ENCODE measurements around the gene VIT. TPM values are rescaled to one million over a fixed set of nuclear protein-coding genes. Genes with fewer than 3 reads are reported as not detected.

Gene VIT
- total and polyA plus RNA-seq, 4 donors: 0.07 to 0.17 (median 0.09) TPM; not detected in 1

GRCh38 chr2:36800381-36800780, 103.9 kb downstream of the VIT start:
- H3K36me3 ChIP-seq (ENCODE audit: control insufficient read depth in 4 of 4, insufficient read depth in 3 of 4, low read depth in 1 of 4, low read length in 3 of 4): no peaks in the 10 kb centered on the region

GRCh38 chr2:36801088-36801487, 104.6 kb downstream of the VIT start:
- Histone ChIP-seq H3K4me1 (ENCODE audit: control insufficient read depth in 4 of 4, insufficient read depth in 4 of 4, low read length in 3 of 4) (no peaks in the 10 kb centered on the region), H3K27ac (ENCODE audit: low read depth in 1 of 2, low read length in 2 of 2) (no peak overlapping the region), H3K36me3 (ENCODE audit: control insufficient read depth in 4 of 4, insufficient read depth in 3 of 4, low read depth in 1 of 4, low read length in 3 of 4) (no peaks in the 10 kb centered on the region), H3K27me3 (ENCODE audit: control insufficient read depth in 4 of 4, insufficient read depth in 4 of 4, low read length in 3 of 4) (peaks cover 0 to 4% (median 0%) of the 10 kb centered on the region in 4 donors), H3K9me3 (ENCODE audit: control insufficient read depth in 4 of 4, low read length in 3 of 4) (no peaks in the 10 kb centered on the region), H3K9ac (ENCODE audit: low read depth in 1 of 2, low read length in 2 of 2) (no peak overlapping the region), H3K4me3 (ENCODE audit: low read depth in 1 of 3, low read length in 3 of 3) (no peak overlapping the region)
- DNase-seq (ENCODE audit: low spot score): no peak
- WGBS: 88% methylated on average over 6 of the region's 6 CpGs
- no peak for TF ChIP-seq EGR1 (IDR thresholded peaks at IDR 0.05; ENCODE audit: low read depth in 2 of 2)
- TF ChIP-seq REST (IDR thresholded peaks at IDR 0.05): no peak
- TF ChIP-seq FOXA2 (IDR thresholded peaks at IDR 0.05): no peak
- TF ChIP-seq RAD21 (IDR thresholded peaks at IDR 0.05): no peak
- TF ChIP-seq SP1 (IDR thresholded peaks at IDR 0.05): no peak
- no peak for TF ChIP-seq HNF4A (conservative IDR thresholded peaks at IDR 0.05)
- no peak for TF ChIP-seq GABPA (IDR thresholded peaks at IDR 0.05 in 1 of 2, conservative IDR thresholded peaks at IDR 0.05 in 1 of 2)
- TF ChIP-seq MAX (IDR thresholded peaks at IDR 0.05): no peak

More at GRCh38 chr2:36800381-36800780, 103.9 kb downstream of the VIT start:
- 90% methylated on average over 11 of the region's 11 CpGs for WGBS
- no peak overlapping the region for H3K9ac ChIP-seq (ENCODE audit: low read depth in 1 of 2, low read length in 2 of 2)
- no peak for DNase-seq (ENCODE audit: low spot score)
- TF ChIP-seq TAF1 (conservative IDR thresholded peaks at IDR 0.05) (no peak), HNF4G (IDR thresholded peaks at IDR 0.05) (no peak), HNF4A (conservative IDR thresholded peaks at IDR 0.05) (no peak), RAD21 (IDR thresholded peaks at IDR 0.05) (no peak), GABPA (IDR thresholded peaks at IDR 0.05 in 1 of 2, conservative IDR thresholded peaks at IDR 0.05 in 1 of 2) (no peak), NR2F2 (IDR thresholded peaks at IDR 0.05) (no peak), FOXA1 (IDR thresholded peaks at IDR 0.05) (no peak), SP1 (IDR thresholded peaks at IDR 0.05) (no peak), ZBTB33 (IDR thresholded peaks at IDR 0.05) (no peak), REST (IDR thresholded peaks at IDR 0.05) (no peak), RXRA (IDR thresholded peaks at IDR 0.05) (no peak), FOXA2 (IDR thresholded peaks at IDR 0.05) (no peak), MAX (IDR thresholded peaks at IDR 0.05) (no peak), YY1 (IDR thresholded peaks at IDR 0.05) (no peak), EGR1 (IDR thresholded peaks at IDR 0.05; ENCODE audit: low read depth in 2 of 2) (no peak)
- no peaks in the 10 kb centered on the region for H3K9me3 ChIP-seq (ENCODE audit: control insufficient read depth in 4 of 4, low read length in 3 of 4)
- peaks cover 0 to 4% (median 0%) of the 10 kb centered on the region in 4 donors for H3K27me3 ChIP-seq (ENCODE audit: control insufficient read depth in 4 of 4, insufficient read depth in 4 of 4, low read length in 3 of 4)
- no peak overlapping the region for H3K4me3 ChIP-seq (ENCODE audit: low read depth in 1 of 3, low read length in 3 of 3)
- H3K4me1 ChIP-seq (ENCODE audit: control insufficient read depth in 4 of 4, insufficient read depth in 4 of 4, low read length in 3 of 4): no peaks in the 10 kb centered on the region
- no peak overlapping the region for H3K27ac ChIP-seq (ENCODE audit: low read depth in 1 of 2, low read length in 2 of 2)

All from liver (tissue), 9 donors.